Lower lobe of right lung (tissue), 2 donors: ENCODE data around the gene CEP152. TPM values are rescaled to one million over a fixed set of nuclear protein-coding genes. Genes with fewer than 3 reads are reported as not detected.

ENCODE experiments used
- ATAC-seq, 2 donors: fragments of 200-7000 bp; cut with Tn5 transposase; one replicate each; pipeline ENCODE4 v1.9.1; 2020 to 2022; ENCODE audit warnings: mild to moderate bottlenecking in 2 of 2, moderate library complexity in 2 of 2
- DNase-seq: peaks from one replicate; pipeline ENCODE4 v3.0.0-alpha.2; 2020
- H3K27ac ChIP-seq: fragments of 200-600 bp; one replicate; pipeline ENCODE4 v1.8.0; 2022
- H3K27me3 ChIP-seq: fragments of 200-600 bp; one replicate; pipeline ENCODE4 v1.8.0; 2022; ENCODE audit warnings: low read depth
- H3K36me3 ChIP-seq: fragments of 200-600 bp; one replicate; pipeline ENCODE4 v1.8.0; 2022; ENCODE audit warnings: mild to moderate bottlenecking
- H3K4me1 ChIP-seq: fragments of 200-600 bp; one replicate; pipeline ENCODE4 v1.8.0; 2022
- H3K4me3 ChIP-seq: fragments of 200-600 bp; one replicate; pipeline ENCODE4 v1.8.0; 2022; ENCODE audit warnings: mild to moderate bottlenecking
- H3K9me3 ChIP-seq: fragments of 200-600 bp; one replicate; pipeline ENCODE4 v1.8.0; 2022
- CTCF ChIP-seq: fragments of 200-600 bp; IDR thresholded peaks from one replicate; pipeline ENCODE4 v1.8.0; 2022; ENCODE audit warnings: antibody characterized with exemption, mild to moderate bottlenecking
- intact Hi-C: fragments of 100-400 bp; cut with DNase I; formaldehyde crosslinking; loops from one replicate; pipeline ENCODE4 v1.11.0; 2022
- total RNA-seq: library from RNA; stranded (reverse); fragmentation: NEBNext Ultra II Directional; extraction: Animal tissue kit (Norgen Biotek cat#: 25700); gene quantifications from one replicate; pipeline ENCODE4 v1.2.1, GENCODE V29; 2021
- donor health status: DM: no; HTN: yes; CAD: no; lungs with severe emphysema.

The CEP152 gene
- total RNA-seq, 1 donor from 2014 or later: 6.5 TPM

DNA sequence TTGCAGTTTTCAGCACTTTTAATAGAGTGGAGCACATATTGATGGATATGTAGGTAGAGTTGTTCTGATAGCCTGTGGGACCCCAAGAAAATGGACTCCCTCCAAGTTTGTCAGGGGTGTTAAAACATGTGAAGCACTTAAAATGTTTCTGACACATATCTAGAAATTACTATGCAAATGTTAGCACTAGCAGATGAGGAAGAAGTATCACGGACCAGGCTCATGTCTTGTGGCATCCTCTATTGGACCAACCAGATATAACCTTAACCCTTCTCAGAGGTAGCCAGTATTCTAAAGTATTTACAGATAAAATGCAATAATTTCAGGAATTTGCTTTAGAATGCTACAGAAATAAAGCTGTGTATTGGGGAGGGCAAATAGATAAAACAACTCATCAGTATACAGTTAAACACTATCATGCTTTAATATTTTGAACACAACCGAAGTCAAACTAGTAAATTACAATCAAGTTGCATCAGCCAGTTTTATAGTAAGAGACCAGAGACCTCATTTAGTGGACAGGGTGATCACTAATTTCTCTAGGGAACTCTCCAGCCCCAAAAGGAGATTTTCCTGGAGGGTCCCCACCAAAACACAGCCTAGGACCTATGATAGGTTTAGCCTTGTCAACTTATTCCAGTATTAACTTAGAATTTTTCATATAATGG lies 108.2 kb downstream of the CEP152 start:
- intact Hi-C loops: no loop called here
- Histone ChIP-seq H3K27ac (no peak overlapping the region), H3K4me1 (no peaks in the 10 kb centered on the region), H3K4me3 (no peak overlapping the region), H3K27me3 (no peaks in the 10 kb centered on the region), H3K36me3 (no peaks in the 10 kb centered on the region), H3K9me3 (no peaks in the 10 kb centered on the region)
- ATAC-seq (no peak), DNase-seq (no peak)
- TF ChIP-seq CTCF: no peak

- Histone ChIP-seq H3K9me3 (no peaks in the 10 kb centered on the region), H3K4me3 (no peak overlapping the region), H3K4me1 (no peaks in the 10 kb centered on the region), H3K27ac (no peak overlapping the region), H3K27me3 (no peaks in the 10 kb centered on the region), H3K36me3 (no peaks in the 10 kb centered on the region)
- intact Hi-C loops: no loop called here
- ATAC-seq (no peak), DNase-seq (no peak)
- TF ChIP-seq CTCF: no peak
These were observed 114.1 kb downstream of the CEP152 start for GRCh38 chr15:48696627-48697312.

DNA sequence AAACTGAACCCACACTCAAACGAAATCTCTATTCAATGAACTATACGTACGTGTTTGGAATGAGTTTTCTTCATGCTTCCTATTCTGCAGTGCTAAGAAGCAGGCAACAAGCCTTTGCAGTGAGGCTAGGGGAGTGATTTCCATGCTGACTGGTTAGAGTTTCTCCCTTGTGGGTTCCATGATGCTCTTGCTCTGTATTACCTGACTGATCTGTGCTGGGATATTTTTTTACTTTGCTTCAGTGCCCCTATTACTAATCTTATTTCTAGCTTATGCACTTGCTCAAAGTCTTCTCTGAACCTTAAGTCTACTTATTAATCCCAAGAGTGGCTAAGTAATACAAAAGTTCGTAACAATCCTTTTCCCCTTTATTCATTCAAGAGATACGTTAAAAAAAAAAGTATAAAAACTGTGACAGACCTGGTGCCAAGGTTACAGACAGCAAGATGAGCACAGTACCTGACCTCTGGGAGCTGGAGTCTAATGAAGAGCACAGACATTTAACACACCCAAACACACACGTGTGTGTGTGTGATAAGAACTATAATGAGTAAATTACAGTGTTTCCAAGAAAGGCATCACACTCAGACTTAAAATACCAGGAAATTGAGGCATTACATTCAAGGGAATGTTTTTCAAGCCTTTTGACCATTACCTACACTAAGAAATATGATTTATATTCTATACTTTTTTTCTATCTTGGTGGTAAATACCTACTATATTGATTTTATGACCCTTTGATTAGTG lies 114.9 kb downstream of the CEP152 start:
- H3K36me3 ChIP-seq: no peaks in the 10 kb centered on the region
- ATAC-seq: no peak

GRCh38 chr15:48695088-48695826 lies 115.6 kb downstream of the CEP152 start:
- DNase-seq (no peak), ATAC-seq (no peak)
- Histone ChIP-seq H3K4me1 (no peaks in the 10 kb centered on the region), H3K36me3 (no peaks in the 10 kb centered on the region), H3K27me3 (no peaks in the 10 kb centered on the region), H3K9me3 (no peaks in the 10 kb centered on the region), H3K27ac (no peak overlapping the region), H3K4me3 (no peak overlapping the region)
- intact Hi-C loops: no loop called here
- TF ChIP-seq CTCF: no peak

More for the DNA sequence above, 114.9 kb downstream of the CEP152 start:
- H3K27ac ChIP-seq: no peak overlapping the region
- H3K27me3 ChIP-seq: no peaks in the 10 kb centered on the region
- TF ChIP-seq CTCF: no peak
- H3K4me1 ChIP-seq: no peaks in the 10 kb centered on the region
- H3K4me3 ChIP-seq: no peak overlapping the region
- DNase-seq: no peak
- intact Hi-C loops: no loop called here
- no peaks in the 10 kb centered on the region for H3K9me3 ChIP-seq

- H3K27me3 ChIP-seq: no peaks in the 10 kb centered on the region
- H3K27ac ChIP-seq: no peak overlapping the region
- intact Hi-C loops: no loop called here
- H3K36me3 ChIP-seq: no peaks in the 10 kb centered on the region
- H3K9me3 ChIP-seq: no peaks in the 10 kb centered on the region
- ATAC-seq (no peak), DNase-seq (no peak)
- no peak for TF ChIP-seq CTCF
- no peak overlapping the region for H3K4me3 ChIP-seq
- H3K4me1 ChIP-seq: no peaks in the 10 kb centered on the region
These were observed 117.4 kb downstream of the CEP152 start for GRCh38 chr15:48693484-48693883.
